ENCODE data around the gene TFPT. TPM values are rescaled to one million over a fixed set of nuclear protein-coding genes. Genes with fewer than 3 reads are reported as not detected.

TFPT gene
- total and polyA plus RNA-seq, 2 donors (not counting 3 experiments of a cell fraction or from before 2014, with no cell fraction given): 28.3 to 32.1 TPM

- no TSS peak for BruUV-seq (replicated peaks)
- Histone ChIP-seq H3K9me1 (replicated peaks; ENCODE audit: control insufficient read depth, extremely low read depth, insufficient read depth, low read length) (no peaks in the 10 kb centered on the region), H3K4me1 (ENCODE audit: control insufficient read depth, extremely low read depth, insufficient read depth, low read length) (no peaks in the 10 kb centered on the region), H3K9me3 (replicated peaks; ENCODE audit: control insufficient read depth, insufficient read depth, low read length) (no peaks in the 10 kb centered on the region), H3K79me2 (ENCODE audit: control insufficient read depth, insufficient read depth, low read length) (no peaks in the 10 kb centered on the region), H3K4me2 (ENCODE audit: insufficient read depth, low read length) (no peak overlapping the region), H3K9ac (replicated peaks; ENCODE audit: extremely low read depth, insufficient read depth, low read length) (no peak overlapping the region), H2AFZ (ENCODE audit: low read depth, low read length) (no peak overlapping the region), H3K36me3 (ENCODE audit: control insufficient read depth in 2 of 2, extremely low read depth in 1 of 2, insufficient read depth in 2 of 2, low read length in 2 of 2) (no peaks in the 10 kb centered on the region), H3K4me3 (replicated peaks in 1 of 3; ENCODE audit: insufficient read depth in 1 of 3, low read depth in 1 of 3, low read length in 3 of 3) (no peak overlapping the region), H3K27ac (ENCODE audit: insufficient read depth, low read depth, low read length) (no peak overlapping the region), H3K27me3 (ENCODE audit: control insufficient read depth in 2 of 2, insufficient read depth in 2 of 2, low read length in 2 of 2) (no peaks in the 10 kb centered on the region), H4K20me1 (replicated peaks; ENCODE audit: control insufficient read depth, extremely low read depth, insufficient read depth, low read length) (no peaks in the 10 kb centered on the region)
- intact Hi-C loops (cut with micrococcal nuclease) (no loop called here), dilution Hi-C loops (cut with MboI; ENCODE audit: extremely low pct_ligation_motif_present, low sequenced_read_pairs) (no loop called here)
- TF ChIP-seq POLR2A (IDR thresholded peaks at IDR 0.05; ENCODE audit: low read depth, low read length) (no peak), GATA2 (IDR thresholded peaks at IDR 0.05; ENCODE audit: insufficient read depth, insufficient read length, low read depth, low read length) (no peak), POLR2AphosphoS5 (IDR thresholded peaks at IDR 0.05; ENCODE audit: insufficient read depth, low read depth, low read length) (no peak), JUN (IDR thresholded peaks at IDR 0.05; ENCODE audit: borderline replicate concordance, insufficient read depth, insufficient read length, low read depth) (no peak), MAX (IDR thresholded peaks at IDR 0.05; ENCODE audit: insufficient read depth, insufficient read length) (no peak), FOS (IDR thresholded peaks at IDR 0.05; ENCODE audit: borderline replicate concordance, insufficient read depth, low read length) (no peak), EZH2 (IDR thresholded peaks at IDR 0.05; ENCODE audit: borderline replicate concordance, low read depth, low read length, severe bottlenecking) (no peak)
- CTCF ChIA-PET: interaction anchor here (1.9 kb wide), 1 partner anchor 9 kb away, joined by 6 read pairs; no protein-coding TSS in a partner anchor
- DNase-seq (ENCODE audit: low read depth, low spot score): no peak
- POLR2A ChIA-PET: no interaction called here
- FAIRE-seq: no peak
Measured at GRCh38 chr19:54077334-54077733, 38.1 kb downstream of the TFPT start.

- ChIA-PET POLR2A (no interaction called here), CTCF (interaction anchor here (1.0 kb wide), 1 partner anchor 45 kb away, joined by 3 read pairs; no protein-coding TSS in a partner anchor)
- Histone ChIP-seq H4K20me1 (replicated peaks; ENCODE audit: control insufficient read depth, extremely low read depth, insufficient read depth, low read length) (no peaks in the 10 kb centered on the region), H3K36me3 (ENCODE audit: control insufficient read depth in 2 of 2, extremely low read depth in 1 of 2, insufficient read depth in 2 of 2, low read length in 2 of 2) (no peaks in the 10 kb centered on the region), H3K27me3 (ENCODE audit: control insufficient read depth in 2 of 2, insufficient read depth in 2 of 2, low read length in 2 of 2) (no peaks in the 10 kb centered on the region), H3K79me2 (ENCODE audit: control insufficient read depth, insufficient read depth, low read length) (no peaks in the 10 kb centered on the region), H3K27ac (ENCODE audit: insufficient read depth, low read depth, low read length) (no peak overlapping the region), H3K4me1 (ENCODE audit: control insufficient read depth, extremely low read depth, insufficient read depth, low read length) (no peaks in the 10 kb centered on the region), H3K4me3 (replicated peaks in 1 of 3; ENCODE audit: insufficient read depth in 1 of 3, low read depth in 1 of 3, low read length in 3 of 3) (no peak overlapping the region), H2AFZ (ENCODE audit: low read depth, low read length) (no peak overlapping the region), H3K9me1 (replicated peaks; ENCODE audit: control insufficient read depth, extremely low read depth, insufficient read depth, low read length) (no peaks in the 10 kb centered on the region), H3K9ac (replicated peaks; ENCODE audit: extremely low read depth, insufficient read depth, low read length) (no peak overlapping the region), H3K4me2 (ENCODE audit: insufficient read depth, low read length) (no peak overlapping the region), H3K9me3 (replicated peaks; ENCODE audit: control insufficient read depth, insufficient read depth, low read length) (no peaks in the 10 kb centered on the region)
- DNase-seq (ENCODE audit: low read depth, low spot score) (no peak), FAIRE-seq (no peak)
- BruUV-seq (replicated peaks): no TSS peak
- intact Hi-C loops (cut with micrococcal nuclease) (no loop called here), dilution Hi-C loops (cut with MboI; ENCODE audit: extremely low pct_ligation_motif_present, low sequenced_read_pairs) (no loop called here)
- TF ChIP-seq FOS (IDR thresholded peaks at IDR 0.05; ENCODE audit: borderline replicate concordance, insufficient read depth, low read length) (no peak), CTCF (IDR thresholded peaks at IDR 0.05; ENCODE audit: extremely low read depth in 1 of 2, insufficient read depth in 1 of 2, low read depth in 1 of 2, low read length in 2 of 2) (no peak), MYC (IDR thresholded peaks at IDR 0.05; ENCODE audit: low read depth, low read length) (no peak), GATA2 (IDR thresholded peaks at IDR 0.05; ENCODE audit: insufficient read depth, insufficient read length, low read depth, low read length) (no peak), POLR2AphosphoS5 (IDR thresholded peaks at IDR 0.05; ENCODE audit: insufficient read depth, low read depth, low read length) (no peak), EZH2 (IDR thresholded peaks at IDR 0.05; ENCODE audit: borderline replicate concordance, low read depth, low read length, severe bottlenecking) (no peak), POLR2A (IDR thresholded peaks at IDR 0.05; ENCODE audit: low read depth, low read length) (no peak), MAX (IDR thresholded peaks at IDR 0.05; ENCODE audit: insufficient read depth, insufficient read length) (no peak), JUN (IDR thresholded peaks at IDR 0.05; ENCODE audit: borderline replicate concordance, insufficient read depth, insufficient read length, low read depth) (no peak)
Measured at GRCh38 chr19:54074851-54075250, 40.6 kb downstream of the TFPT start.

Measured in endothelial cell of umbilical vein (primary cell).